Upper lobe of left lung (tissue), 6 donors: ENCODE results near the gene PKHD1. TPM values are rescaled to one million over a fixed set of nuclear protein-coding genes. Genes with fewer than 3 reads are reported as not detected.

Experiments
- ATAC-seq, 2 donors: fragments of 200-7000 bp; cut with Tn5 transposase; one replicate each; pipeline ENCODE4 v1.9.1; 2022; ENCODE audit warnings: mild to moderate bottlenecking in 2 of 2, moderate library complexity in 2 of 2; ENCODE audit not compliant: low FRiP score in 2 of 2
- DNase-seq, 2 donors: peaks; one replicate each; pipeline ENCODE4 v3.0.0-alpha.2; 2019 to 2020
- H3K27ac ChIP-seq, 4 donors: fragments of 200-600 bp; sonication (generic); one replicate each; pipeline ENCODE4 v1.5.1; 2016 to 2019
- H3K27me3 ChIP-seq, 4 donors: fragments of 200-600 bp; sonication (generic); one replicate each; pipeline ENCODE4 v1.5.1; 2017 to 2019
- H3K36me3 ChIP-seq, 4 donors: fragments of 200-600 bp; sonication (generic); one replicate each; pipeline ENCODE4 v1.5.1; 2016 to 2019
- H3K4me1 ChIP-seq, 4 donors: fragments of 200-600 bp; sonication (generic); one replicate each; pipeline ENCODE4 v1.5.1; 2018 to 2019
- H3K4me3 ChIP-seq, 4 donors: fragments of 200-600 bp; sonication (generic); one replicate each; pipeline ENCODE4 v1.5.1; 2017 to 2019; ENCODE audit warnings: mild to moderate bottlenecking in 2 of 4, moderate library complexity in 1 of 4
- H3K9me3 ChIP-seq, 4 donors: fragments of 200-600 bp; sonication (generic); one replicate each; pipeline ENCODE4 v1.5.1; 2018 to 2019
- EP300 ChIP-seq, 4 donors: sonication (generic); formaldehyde crosslinking; IDR thresholded peaks; one replicate each; pipeline ENCODE4 v1.5.1; 2017; ENCODE audit warnings: antibody characterized with exemption in 4 of 4, control low read depth in 2 of 4
- POLR2A ChIP-seq, 4 donors: fragments of 450-650 bp; IDR thresholded peaks; one replicate each; pipeline ENCODE4 v1.5.1; 2016 to 2017; ENCODE audit warnings: antibody characterized with exemption in 4 of 4, mild to moderate bottlenecking in 2 of 4
- POLR2AphosphoS5 ChIP-seq, 2 donors: sonication (generic); formaldehyde crosslinking; IDR thresholded peaks; one replicate each; pipeline ENCODE4 v1.5.1; 2017; ENCODE audit warnings: antibody characterized with exemption in 2 of 2
- WGBS, 2 donors: methylation state at CpG; one replicate each; pipeline ENCODE4 v1.1.5; 2017 to 2018; 5-methylcytosine and 5-hydroxymethylcytosine counted together
- total RNA-seq, 6 donors: library from RNA; depleted of rRNA in 4 of 6; stranded (reverse); fragments of >200 nt in 4 of 6; gene quantifications; one replicate each; pipeline versions ENCODE4 v1.1.0 to v1.2.1, GENCODE V29; 2016 to 2021
- TF ChIP-seq, protein P1 (sequence below), 6 experiments: fragments of 450-650 bp in 4 of 6; fragments of 200-600 bp in 2 of 6; sonication (generic) in 2 of 6; IDR thresholded peaks; one replicate each; pipeline ENCODE4 v1.5.1; 2016 to 2019; ENCODE audit warnings: antibody characterized with exemption in 6 of 6
- donor health status: DM: no; HTN: no; CAD: no; lungs with moderate emphysema.
- donor health status: DM: no; HTN: yes; CAD: no; lungs with severe emphysema.

The PKHD1 gene
- total RNA-seq, 6 donors from 2014 or later = 0.10 to 1.0 (median 0.34) TPM

GRCh38 chr6:51865176-51865575, 222.2 kb downstream of the PKHD1 start:
- H3K9me3 ChIP-seq = no peaks in the 10 kb centered on the region
- DNase-seq (no peak), ATAC-seq (no peak)
- H3K27me3 ChIP-seq = no peaks in the 10 kb centered on the region
- 55 to 65% methylated on average over 2 of the region's 2 CpGs for WGBS, 2 donors
- TF ChIP-seq POLR2AphosphoS5 (IDR thresholded peaks at IDR 0.05) = no peak
- TF ChIP-seq EP300 (IDR thresholded peaks at IDR 0.05) = no peak
- TF ChIP-seq POLR2A (IDR thresholded peaks at IDR 0.05) = no peak
- TF ChIP-seq, protein P1, sequence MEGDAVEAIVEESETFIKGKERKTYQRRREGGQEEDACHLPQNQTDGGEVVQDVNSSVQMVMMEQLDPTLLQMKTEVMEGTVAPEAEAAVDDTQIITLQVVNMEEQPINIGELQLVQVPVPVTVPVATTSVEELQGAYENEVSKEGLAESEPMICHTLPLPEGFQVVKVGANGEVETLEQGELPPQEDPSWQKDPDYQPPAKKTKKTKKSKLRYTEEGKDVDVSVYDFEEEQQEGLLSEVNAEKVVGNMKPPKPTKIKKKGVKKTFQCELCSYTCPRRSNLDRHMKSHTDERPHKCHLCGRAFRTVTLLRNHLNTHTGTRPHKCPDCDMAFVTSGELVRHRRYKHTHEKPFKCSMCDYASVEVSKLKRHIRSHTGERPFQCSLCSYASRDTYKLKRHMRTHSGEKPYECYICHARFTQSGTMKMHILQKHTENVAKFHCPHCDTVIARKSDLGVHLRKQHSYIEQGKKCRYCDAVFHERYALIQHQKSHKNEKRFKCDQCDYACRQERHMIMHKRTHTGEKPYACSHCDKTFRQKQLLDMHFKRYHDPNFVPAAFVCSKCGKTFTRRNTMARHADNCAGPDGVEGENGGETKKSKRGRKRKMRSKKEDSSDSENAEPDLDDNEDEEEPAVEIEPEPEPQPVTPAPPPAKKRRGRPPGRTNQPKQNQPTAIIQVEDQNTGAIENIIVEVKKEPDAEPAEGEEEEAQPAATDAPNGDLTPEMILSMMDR (IDR thresholded peaks at IDR 0.05) = no peak
- no peaks in the 10 kb centered on the region for H3K36me3 ChIP-seq
- H3K4me1 ChIP-seq = no peaks in the 10 kb centered on the region
- no peak overlapping the region for H3K4me3 ChIP-seq
- no peak overlapping the region for H3K27ac ChIP-seq

- Histone ChIP-seq H3K27ac (no peak overlapping the region), H3K9me3 (no peaks in the 10 kb centered on the region), H3K36me3 (no peaks in the 10 kb centered on the region), H3K4me3 (no peak overlapping the region), H3K4me1 (no peaks in the 10 kb centered on the region), H3K27me3 (no peaks in the 10 kb centered on the region)
- WGBS, 2 donors = 86 to 91% methylated on average over 2 of the region's 2 CpGs
- TF ChIP-seq EP300 (IDR thresholded peaks at IDR 0.05) (no peak), POLR2AphosphoS5 (IDR thresholded peaks at IDR 0.05) (no peak), POLR2A (IDR thresholded peaks at IDR 0.05) (no peak)
- ATAC-seq (no peak), DNase-seq (no peak)
Measured at GRCh38 chr6:51857134-51857533, 230.3 kb downstream of the PKHD1 start.

- no peak for ATAC-seq
- no peaks in the 10 kb centered on the region for H3K36me3 ChIP-seq
- no peak overlapping the region for H3K4me3 ChIP-seq
- no peaks in the 10 kb centered on the region for H3K9me3 ChIP-seq
- no peaks in the 10 kb centered on the region for H3K4me1 ChIP-seq
- no peak overlapping the region for H3K27ac ChIP-seq
- TF ChIP-seq POLR2AphosphoS5 (IDR thresholded peaks at IDR 0.05) (no peak), POLR2A (IDR thresholded peaks at IDR 0.05) (no peak), EP300 (IDR thresholded peaks at IDR 0.05) (no peak)
- TF ChIP-seq, protein P1 (IDR thresholded peaks at IDR 0.05) = no peak
- no peak for DNase-seq
- no peaks in the 10 kb centered on the region for H3K27me3 ChIP-seq
Measured at GRCh38 chr6:51856508-51856907, 230.9 kb downstream of the PKHD1 start.

GRCh38 chr6:51855310-51856082, 231.9 kb downstream of the PKHD1 start:
- no peaks in the 10 kb centered on the region for H3K36me3 ChIP-seq
- 35% methylated on average over 10 of the region's 10 CpGs for WGBS, 2 donors
- H3K27ac ChIP-seq = no peak overlapping the region
- no peak overlapping the region for H3K4me3 ChIP-seq
- H3K27me3 ChIP-seq = no peaks in the 10 kb centered on the region
- peak in 1 of 2 donors; percentile 61 for ATAC-seq
- H3K9me3 ChIP-seq = no peaks in the 10 kb centered on the region
- TF ChIP-seq POLR2AphosphoS5 (IDR thresholded peaks at IDR 0.05) (no peak), EP300 (IDR thresholded peaks at IDR 0.05) (no peak), POLR2A (IDR thresholded peaks at IDR 0.05) (no peak)
- TF ChIP-seq, protein P1 (IDR thresholded peaks at IDR 0.05) = peak in 5 of 6 experiments; percentile 33 to 58 (median 44)
- no peaks in the 10 kb centered on the region for H3K4me1 ChIP-seq
- no peak for DNase-seq

DNA sequence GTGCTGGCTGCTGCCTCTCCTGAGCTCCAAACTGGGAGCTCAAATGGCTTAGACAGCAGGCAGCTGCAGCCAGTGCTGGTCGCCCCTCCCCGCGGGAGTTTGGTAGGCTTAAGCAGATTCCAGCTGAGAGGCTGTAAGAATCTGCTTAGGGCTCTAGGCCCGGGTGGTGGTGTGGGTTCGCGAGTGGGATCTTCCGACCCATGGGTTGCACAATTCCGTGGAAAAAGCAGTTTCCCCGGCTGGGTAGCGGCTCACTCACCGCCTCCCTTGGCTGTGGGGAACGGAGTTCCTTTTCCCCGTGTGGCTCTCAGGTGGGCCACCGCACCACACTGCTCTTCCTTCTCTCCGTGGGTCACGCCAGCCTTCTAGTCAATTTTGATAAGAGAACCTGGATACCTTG, 232.5 kb downstream of the PKHD1 start:
- WGBS, 2 donors = 84 to 94% methylated on average over 14 to 16 of the region's 16 CpGs
- H3K27ac ChIP-seq = no peak overlapping the region
- ATAC-seq = no peak

More for the DNA sequence above, 232.5 kb downstream of the PKHD1 start:
- no peak for TF ChIP-seq POLR2A (IDR thresholded peaks at IDR 0.05)
- TF ChIP-seq, protein P1 (IDR thresholded peaks at IDR 0.05) = no peak
- no peak overlapping the region for H3K4me3 ChIP-seq
- no peaks in the 10 kb centered on the region for H3K4me1 ChIP-seq
- peak in 1 of 2 donors; percentile 24 for DNase-seq
- H3K9me3 ChIP-seq = no peaks in the 10 kb centered on the region
- no peaks in the 10 kb centered on the region for H3K36me3 ChIP-seq
- H3K27me3 ChIP-seq = no peaks in the 10 kb centered on the region
